C4-2B (cell line): ENCODE results near the gene IL1RAPL2.

Source experiments
- CTCF ChIP-seq: fragments of 450-650 bp; conservative IDR thresholded peaks from 2 replicates; pipeline ENCODE4 v1.5.1; 2017; ENCODE audit warnings: mild to moderate bottlenecking
- ZFX ChIP-seq: fragments of 450-650 bp; IDR thresholded peaks from 2 replicates; pipeline ENCODE4 v1.6.1; 2017

GRCh38 chrX:105635794-105636193 is 1069.8 kb downstream of the IL1RAPL2 start:
- TF ChIP-seq CTCF, result no peak
- TF ChIP-seq ZFX, result no peak
